CD4-positive, alpha-beta T cell treated with Interleukin-4 for 4 hours (primary cell): ENCODE results near the gene VAMP7.
"Not testable (repeated sequence)": the region's sequence is repeated elsewhere in the genome, so short reads cannot be mapped to it uniquely, and the experiment has no call there.

Experiments
- DNase-seq: peaks from one replicate; pipeline ENCODE4 v3.0.0-alpha.2; 2020

Gene VAMP7

DNA sequence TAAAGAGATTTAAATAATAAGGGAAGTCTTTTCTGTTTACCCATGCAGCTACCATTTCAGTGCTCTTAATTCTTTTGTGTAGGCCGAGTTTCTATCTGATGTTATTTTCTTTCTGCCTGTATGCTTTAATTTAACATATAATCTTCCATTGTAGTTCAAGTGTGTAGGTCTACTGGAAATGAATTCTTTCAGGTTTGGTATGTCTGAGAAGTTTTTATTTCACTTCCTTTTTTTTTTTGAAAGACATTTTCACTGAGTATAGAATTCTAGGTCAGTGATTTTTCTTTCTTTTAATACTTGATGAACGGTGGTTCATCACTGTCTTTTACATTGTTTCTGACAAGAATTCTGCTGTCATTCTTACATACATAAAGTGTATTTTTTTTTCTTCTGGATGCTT, 42.1 kb downstream of the VAMP7 start:
- DNase-seq, result no peak

DNA sequence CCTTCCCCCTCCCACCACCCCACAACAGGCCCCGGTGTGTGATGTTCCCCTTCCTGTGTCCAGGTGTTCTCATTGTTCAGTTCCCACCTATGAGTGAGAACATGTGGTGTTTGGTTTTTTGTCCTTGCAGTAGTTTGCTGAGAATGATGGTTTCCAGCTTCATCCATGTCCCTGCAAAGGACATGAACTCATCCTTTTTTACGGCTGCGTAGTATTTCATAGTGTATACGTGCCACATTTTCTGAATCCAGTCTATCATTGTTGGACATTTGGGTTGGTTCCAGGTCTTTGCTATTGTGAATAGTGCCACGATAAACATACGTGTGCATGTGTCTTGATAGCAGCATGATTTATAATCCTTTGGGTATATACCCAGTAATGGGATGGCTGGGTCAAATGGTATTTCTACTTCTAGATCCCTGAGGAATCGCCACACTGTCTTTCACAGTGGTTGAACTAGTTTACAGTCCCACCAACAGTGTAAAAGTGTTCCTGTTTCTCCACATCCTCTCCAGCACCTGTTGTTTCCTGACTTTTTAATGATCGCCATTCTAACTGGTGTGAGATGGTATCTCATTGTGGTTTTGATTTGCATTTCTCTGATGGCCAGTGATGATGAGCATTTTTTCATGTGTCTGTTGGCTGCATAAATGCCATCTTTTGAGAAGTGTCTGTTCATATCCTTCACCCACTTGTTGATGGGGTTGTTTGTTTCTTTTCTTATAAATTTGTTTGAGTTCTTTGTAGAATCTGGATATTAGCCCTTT, 49.9 kb downstream of the VAMP7 start:
- DNase-seq, result not testable (repeated sequence)

DNA sequence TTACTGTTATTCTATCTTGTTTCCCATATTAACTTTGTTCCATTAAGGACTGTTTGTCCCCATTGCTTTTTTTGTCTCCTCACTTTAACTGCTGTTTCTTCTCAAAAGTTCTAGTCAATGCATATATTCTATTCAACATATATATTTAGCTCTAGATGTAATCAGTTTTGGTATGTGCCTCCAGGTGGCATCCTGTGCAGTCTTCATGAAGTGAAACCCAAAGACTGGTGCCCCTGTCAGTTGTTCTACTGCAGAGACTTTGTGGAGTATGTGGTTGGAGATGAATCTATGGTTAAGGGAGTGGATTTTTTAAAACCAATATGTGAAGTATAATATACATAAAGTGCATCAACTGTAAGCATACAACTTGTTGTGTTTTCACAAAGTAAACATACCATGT, 57.0 kb downstream of the VAMP7 start:
- DNase-seq, result no peak

DNA sequence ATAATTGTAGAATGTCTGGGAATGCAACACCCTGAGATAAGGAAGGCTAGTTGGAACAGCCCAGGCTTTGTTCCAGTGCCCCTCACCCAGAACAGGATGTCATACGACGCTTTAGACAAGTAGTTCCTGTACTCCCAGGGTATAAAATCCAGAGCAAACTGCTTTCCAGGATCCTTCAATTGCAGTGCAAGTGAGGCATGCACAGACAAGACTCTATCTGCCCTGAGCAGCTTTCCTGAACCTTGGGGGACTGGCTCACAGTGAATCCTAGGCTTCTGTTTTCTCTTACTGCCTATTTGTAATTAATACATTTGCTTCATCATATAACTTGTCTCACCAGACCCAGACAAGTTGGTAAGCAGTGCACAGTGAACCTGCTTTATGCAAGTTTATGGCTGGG, 68.0 kb downstream of the VAMP7 start:
- no peak for DNase-seq

DNA sequence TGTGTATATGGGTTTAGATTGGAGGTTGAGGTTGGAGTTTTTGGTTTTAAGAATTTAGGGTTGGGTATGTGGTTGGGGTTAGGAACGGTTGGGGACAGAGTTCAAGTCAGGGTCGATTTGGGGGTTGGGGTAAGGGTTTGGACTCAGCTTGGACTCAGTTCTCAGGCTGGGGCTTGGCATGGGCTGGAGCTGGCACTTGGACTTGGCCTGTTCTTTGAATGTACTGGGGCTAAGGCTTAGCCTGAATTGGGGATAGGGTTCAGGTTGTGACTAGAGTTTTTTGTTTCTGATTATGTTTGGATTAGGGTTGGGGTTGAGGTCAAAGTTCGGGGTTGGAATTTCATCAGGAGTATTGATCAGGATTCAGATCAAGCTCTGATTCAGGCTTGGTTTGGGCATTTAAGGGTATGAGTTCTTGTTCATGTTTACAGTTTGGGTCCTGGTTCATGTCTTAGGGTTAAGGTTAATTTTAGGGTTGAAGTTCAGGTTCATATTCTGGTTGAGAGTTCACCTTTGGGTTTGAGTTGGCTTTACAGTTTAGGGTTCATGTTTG, 70.2 kb downstream of the VAMP7 start:
- no peak for DNase-seq

DNA sequence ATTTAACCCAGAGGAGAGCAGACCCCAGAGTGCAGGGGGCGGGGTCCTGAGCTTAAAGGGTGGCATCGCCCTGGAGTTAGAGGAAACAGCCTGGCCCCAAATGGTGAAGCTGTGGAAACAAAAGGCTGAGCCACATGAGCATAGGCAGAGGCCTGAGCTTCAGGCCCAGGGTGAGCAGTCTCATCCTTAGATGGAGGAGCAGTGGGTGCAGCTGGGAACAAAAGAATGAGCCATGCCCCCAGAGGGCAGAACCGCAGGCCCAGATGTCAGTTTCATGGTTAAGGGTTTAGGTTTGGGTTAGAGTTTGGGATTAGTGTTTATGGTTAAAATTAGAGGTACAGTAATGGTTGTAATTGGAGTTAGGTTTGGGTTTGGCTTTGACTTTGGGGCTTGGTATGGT, 71.9 kb downstream of the VAMP7 start:
- no peak for DNase-seq

DNA sequence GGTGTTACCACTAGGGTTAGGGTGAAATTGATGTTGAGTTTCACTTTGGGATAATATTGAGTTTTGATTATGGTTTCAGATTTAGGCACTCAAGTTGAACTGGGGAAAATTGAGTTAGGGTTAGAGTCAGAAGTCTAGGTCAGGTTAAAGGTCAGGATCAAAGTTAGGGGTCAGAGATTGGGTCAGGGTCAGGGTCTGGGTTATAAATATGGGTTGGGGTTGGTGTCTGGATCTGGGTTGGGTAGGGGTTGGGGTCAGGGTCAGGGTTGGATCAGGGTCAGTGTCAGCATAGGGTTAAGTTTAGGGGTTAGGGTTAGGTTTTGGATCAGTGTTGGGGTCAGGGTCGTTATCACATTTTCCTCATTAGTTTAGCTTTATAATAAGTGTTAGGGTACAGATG, 73.6 kb downstream of the VAMP7 start:
- DNase-seq, result no peak

DNA sequence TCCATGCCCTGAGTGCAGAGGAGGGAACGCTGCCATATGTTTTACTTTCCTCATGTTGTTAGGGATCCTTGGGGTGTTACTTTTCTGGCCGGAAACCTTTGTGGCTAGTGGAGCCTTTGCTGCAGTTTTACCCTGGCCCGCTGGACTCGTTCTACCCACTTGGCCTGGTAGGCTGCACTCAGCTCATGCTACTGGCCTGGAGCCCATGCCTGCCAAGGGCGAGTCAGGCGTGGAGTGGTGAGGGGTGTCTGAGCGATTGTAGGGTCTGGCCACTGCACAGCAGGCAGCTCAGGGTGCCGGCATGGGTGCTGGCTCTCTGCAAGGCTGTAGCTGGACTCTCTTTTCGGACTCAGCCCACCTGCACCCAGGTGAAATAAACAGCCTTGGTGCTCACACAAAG, 75.0 kb downstream of the VAMP7 start:
- no peak for DNase-seq

DNA sequence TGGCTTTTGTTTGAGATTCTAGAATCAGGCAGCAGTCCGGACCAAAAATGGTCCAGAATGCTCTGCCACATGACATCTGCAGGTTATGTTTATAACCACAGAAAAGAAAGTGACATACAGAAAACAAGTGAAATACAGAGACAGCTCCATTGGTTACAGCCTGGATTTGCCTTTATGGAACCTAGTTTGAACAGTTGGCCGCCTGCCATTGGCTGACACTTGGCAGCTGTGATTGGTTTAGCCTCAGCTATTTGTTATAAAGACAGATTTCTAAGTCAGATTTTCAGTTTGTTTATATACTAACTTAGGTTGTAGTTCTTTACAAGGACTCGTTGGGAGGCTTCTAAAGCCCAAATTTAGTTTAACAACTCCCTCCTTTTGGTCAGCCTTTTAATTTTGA, 75.5 kb downstream of the VAMP7 start:
- no peak for DNase-seq

DNA sequence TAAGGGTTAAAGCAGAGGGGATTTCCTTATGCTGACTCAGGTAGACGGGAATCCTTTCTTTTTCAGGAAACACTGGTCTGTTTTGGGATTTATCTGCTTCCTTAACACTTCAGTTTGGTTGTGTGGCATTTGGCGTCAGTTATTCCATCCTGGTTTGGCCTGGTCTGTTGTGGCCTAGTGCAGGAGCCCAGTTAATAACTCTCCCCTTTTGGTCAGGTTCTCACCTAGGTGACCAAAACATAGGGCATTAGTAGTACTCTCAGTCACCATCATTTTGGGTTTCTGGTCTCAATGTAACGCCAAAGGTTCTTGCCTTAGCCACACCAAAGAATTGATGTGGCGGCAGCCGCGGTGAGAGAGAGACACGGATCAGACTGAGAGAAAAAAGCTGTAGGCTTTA, 76.7 kb downstream of the VAMP7 start:
- no peak for DNase-seq

DNA sequence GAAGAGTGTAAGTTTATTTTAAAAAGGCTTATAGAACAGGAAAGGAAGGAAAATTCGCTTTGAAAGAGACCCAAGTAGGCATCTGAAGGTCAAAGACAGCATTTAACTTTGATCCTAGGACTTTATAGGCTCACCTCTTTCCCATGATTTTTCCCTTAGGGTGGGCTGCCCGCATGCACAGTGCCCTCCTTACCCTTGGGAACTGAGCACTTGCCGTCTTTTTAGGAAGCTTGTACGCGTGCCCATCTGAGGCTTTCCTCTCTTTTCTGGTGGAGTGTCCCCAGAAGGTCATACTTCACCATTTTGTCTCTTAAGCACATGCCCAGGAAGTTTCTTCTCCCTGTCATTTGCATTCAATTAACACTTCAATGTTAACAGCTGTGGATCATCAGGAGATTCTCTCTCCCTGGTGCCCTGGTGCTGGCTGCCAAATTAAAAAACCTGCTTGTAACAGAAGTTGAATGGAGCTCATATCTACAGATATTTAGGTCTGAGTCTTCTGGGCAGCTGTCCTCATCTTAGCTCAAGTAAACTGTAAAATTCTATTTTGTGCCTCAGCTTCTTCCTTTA, 78.0 kb downstream of the VAMP7 start:
- DNase-seq, result no peak

DNA sequence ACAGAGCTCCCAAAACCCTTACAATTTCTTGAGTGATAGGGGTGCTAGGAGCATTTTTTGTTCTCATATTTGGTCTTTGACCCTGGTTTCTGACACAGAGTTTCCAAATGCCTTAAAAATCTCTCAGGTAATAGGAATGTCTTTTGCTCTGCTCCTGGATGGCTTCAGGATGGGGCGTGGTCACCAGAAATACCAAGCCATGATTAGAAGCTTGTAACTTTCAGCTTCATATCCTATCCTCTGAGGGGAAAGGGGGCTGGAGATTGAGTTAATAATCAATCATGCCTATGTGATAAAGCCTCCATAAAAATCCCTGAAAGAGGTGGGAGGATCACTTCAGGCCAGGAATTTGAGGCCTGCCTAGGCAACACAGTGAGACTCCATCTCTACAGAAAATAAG, 81.8 kb downstream of the VAMP7 start:
- no peak for DNase-seq

DNA sequence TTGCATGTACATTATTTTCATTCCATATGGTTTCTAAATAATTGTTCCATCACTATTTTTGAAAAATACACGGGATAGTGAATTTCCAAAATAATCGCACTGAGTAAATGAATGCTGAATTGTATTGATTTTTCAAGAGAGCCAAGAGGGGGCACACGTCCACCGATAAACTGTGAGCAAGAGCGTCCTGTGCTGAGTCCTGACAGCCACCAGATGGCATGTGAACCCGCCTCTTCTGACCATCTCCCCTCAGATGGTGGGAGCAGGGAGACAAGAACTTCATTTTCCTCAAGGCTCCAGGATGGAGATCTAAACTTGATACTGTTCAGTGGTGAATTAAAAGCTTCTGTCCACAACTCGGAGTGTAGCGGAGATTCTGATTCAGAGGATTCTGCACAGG, 85.7 kb downstream of the VAMP7 start:
- DNase-seq, result peak; percentile 24

DNA sequence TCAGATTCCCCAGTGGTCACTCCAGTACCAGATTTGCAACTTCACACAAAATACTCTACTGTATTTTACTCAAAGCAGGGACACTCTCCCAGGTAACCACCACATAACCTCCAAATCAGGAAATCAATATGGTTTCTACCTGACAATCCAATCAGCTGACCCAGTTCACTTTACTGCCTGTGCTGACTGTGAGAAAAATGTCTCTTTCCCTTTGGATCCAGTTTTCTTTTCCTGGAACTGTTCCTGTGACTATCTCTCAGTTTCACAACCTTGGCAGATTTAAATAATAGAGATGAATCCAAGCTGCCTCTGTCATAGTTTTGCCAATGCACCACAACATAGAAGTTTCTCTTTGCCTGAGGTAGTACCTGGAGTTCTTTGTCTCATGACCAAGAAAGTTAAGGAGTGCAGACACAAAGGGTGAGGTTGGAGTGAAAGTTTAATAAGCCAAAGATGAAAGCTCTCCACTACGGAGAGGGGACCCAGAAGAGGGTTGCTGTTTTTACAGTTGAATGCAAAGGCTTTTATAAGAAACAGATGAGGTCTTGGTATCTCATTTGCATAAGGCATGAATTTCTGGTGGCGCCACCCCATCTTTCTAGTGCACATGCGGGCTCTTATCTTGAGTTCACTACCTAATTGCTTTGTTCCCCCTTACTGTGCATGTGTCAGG, 86.6 kb downstream of the VAMP7 start:
- DNase-seq, result no peak

DNA sequence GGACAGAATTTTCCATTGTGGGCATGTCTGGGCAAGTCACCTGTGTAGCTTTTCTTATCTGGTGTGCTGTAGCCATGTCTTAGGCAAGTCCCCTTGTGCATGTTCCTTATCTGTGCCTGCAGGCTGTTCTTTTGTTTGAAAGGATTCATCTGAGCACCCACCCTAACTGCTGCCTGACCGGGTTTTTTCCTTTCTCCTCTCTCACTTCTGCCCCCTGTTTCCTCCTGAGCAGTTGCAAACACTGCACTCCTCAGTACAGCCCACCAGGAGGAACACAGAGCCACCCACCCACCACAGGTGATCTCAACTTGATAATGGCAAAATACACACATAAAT, 87.1 kb downstream of the VAMP7 start:
- DNase-seq, result no peak

DNA sequence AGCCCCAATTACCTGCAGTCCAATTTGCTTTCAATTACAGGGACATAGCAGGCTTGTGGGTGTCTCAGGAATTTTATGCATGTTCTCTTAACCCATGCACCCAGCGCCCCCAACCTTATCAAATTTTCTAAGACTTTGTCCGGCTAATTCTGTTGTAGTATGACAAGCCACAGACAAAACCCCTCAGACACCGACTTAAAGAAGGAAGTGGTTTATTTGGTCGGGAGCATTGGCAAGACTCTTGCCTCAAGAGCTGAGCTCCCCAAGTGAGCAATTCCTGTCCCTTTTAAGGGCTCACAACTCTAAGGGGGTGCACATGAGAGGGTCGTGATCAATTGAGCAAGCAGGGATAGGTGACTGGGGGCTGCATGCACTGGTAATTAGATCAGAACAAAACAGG, 87.6 kb downstream of the VAMP7 start:
- DNase-seq, result no peak

DNA sequence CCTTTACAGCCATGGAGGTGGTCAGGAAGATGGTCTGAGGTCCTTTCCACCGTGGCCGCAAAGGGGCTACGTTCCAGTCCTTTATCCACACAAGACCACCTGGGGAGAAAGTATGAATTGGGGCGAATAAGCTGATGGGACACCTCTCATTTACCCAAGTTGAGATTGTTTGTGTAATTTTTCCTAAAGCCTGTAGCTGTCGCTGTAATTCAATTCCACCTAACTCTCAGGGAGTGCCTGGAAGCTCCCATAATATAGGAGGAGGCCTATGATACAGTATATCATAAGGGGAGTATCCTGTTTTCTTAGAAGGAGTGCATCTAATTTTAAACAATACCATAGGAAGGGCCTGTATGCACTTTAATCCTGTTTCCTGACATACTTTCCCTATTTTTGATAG, 90.5 kb downstream of the VAMP7 start:
- not testable (repeated sequence) for DNase-seq

DNA sequence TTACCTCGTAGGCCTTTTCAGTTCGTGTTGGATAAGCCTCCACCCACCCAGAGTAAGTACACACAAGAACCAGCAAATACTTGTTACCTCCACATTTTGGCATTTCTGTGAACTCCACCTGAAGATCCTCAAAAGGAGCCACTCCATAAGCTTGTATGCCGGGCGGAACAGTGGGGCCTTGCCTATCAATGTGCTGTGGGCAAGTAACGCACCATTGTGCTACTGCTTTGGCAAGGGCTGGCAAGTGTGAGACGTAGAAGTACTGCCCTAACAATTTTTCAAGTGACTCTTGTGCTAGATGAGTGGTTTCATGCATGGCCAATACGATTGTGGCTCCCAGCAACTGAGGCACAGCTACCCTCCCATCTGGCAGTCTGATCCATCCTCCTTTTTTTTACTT, 91.1 kb downstream of the VAMP7 start:
- DNase-seq, result not testable (repeated sequence)

DNA sequence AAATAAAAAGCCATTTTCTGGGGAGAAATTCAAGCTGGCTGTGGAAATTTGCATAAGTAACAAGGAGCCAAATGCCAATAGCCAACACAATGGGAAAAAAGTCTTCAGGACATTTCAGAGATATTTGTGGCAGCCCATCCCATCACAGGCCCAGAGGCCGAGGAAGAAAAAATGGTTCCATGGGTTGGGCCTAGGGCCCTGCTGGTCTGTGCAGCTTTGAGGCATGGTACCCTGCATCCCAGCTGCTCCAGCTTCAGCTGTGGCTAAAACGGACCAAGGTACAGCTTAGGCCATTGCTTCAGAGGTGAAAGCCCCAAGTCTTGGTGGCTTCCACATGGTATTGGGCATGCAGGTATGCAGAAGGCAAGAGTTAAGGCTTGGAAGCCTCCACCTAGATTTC, 102.2 kb downstream of the VAMP7 start:
- no peak for DNase-seq

DNA sequence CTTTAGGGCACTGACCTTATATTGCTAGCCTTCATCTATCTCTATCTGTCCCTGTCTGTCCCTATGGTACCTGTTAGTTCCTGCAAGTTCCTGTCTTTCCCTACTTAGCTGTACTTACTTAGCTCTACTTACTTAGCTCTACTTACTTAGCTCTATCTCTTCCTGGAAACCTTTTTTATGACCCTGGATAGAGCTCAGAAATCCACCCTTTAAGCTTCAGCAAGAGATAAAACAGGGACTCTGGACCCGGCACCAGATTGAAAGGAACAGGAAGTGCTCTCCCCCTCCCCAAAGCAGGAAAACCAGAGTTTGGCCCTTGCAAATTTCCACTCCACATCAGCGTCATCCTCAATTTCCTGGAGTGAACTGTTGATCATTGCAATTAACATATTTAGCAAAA, 104.1 kb downstream of the VAMP7 start:
- DNase-seq, result no peak

DNA sequence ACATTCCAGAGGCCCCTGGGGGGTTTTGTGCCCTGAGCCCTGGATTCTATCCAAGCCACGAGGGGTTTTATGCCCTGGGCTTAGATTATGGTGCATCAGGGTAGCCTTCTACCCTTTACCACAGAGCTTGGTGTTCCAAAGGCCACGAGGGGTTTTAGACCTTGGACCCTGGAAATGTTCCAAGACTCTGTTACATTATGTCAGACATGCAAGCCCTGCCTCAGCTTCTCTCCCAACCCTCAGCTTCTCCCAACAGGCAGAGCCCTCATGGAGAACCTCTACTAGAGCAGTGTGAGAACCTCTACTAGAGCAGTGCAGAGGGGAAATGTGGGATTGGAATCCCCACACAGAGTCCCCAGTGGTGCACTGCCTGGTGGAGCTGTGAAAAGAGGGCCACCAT, 105.8 kb downstream of the VAMP7 start:
- not testable (repeated sequence) for DNase-seq

DNA sequence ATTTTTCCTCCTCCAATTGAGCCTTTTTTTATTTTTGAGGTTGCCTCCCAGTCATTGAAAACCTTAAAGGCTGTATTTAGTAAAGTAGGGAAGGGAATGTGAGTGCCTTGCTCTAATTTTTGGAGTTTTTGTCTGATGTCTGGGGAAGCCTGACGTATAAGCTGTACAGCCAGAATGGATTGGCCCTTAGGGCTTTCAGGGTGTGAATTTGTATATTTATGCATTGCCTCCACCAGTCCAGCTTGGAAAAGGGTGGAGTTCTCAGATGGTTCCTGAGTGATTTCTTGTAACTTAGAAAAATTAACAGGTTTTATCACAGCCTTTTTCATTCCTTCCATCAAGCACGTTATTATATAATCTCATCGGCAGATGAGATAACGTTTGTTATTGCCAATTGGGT, 107.7 kb downstream of the VAMP7 start:
- DNase-seq, result no peak
